PC-3 (cell line): ENCODE measurements around the gene RALY. TPM values are rescaled to one million over a fixed set of nuclear protein-coding genes. Genes with fewer than 3 reads are reported as not detected.

Experiments
- ATAC-seq: fragments of 200-7000 bp; cut with Tn5 transposase; 2 replicates; pipeline ENCODE4 v1.9.1; 2020; ENCODE audit warnings: mild to moderate bottlenecking, moderate library complexity
- Bru-seq: library from RNA; stranded (reverse); fragments of 400-500 nt; gene quantifications from one replicate; lab custom pipeline; 2021; lab: Mats Ljungman, UMichigan
- BruChase-seq, 2 experiments: library from RNA; stranded (reverse); fragments of 400-500 nt; gene quantifications; one replicate each; lab custom pipeline; 2021; lab: Mats Ljungman, UMichigan
- BruUV-seq: library from RNA; stranded (reverse); fragments of 400-500 nt; replicated peaks from 2 replicates; lab custom pipeline; 2021; lab: Mats Ljungman, UMichigan
- CTCF ChIA-PET: fragments of 300-600 bp; sonication (Branson Sonifier 250); formaldehyde crosslinking; loops from one replicate; lab custom pipeline; 2022; ENCODE audit warnings: antibody characterized with exemption; lab: Charles Lee
- POLR2A ChIA-PET: fragments of 300-600 bp; sonication (Branson Sonifier 250); formaldehyde crosslinking; loops from one replicate; lab custom pipeline; 2022; ENCODE audit warnings: antibody characterized with exemption; ENCODE audit not compliant: unreplicated experiment; lab: Charles Lee
- DNase-seq: peaks from one replicate; pipeline ENCODE4 v3.0.0-alpha.2; 2015
- H2AFZ ChIP-seq: fragments of 300-600 bp; sonication (generic); 2 replicates; pipeline ENCODE4 v1.6.0; 2016; ENCODE audit warnings: antibody characterized with exemption, low read length
- H3F3A ChIP-seq: fragments of 300-600 bp; sonication (generic); one replicate; pipeline ENCODE4 v1.6.0; 2017; ENCODE audit warnings: antibody characterized with exemption, low read length, control low read depth, mild to moderate bottlenecking; ENCODE audit not compliant: unreplicated experiment
- H3K27ac ChIP-seq: fragments of 300-600 bp; sonication (generic); 2 replicates; pipeline ENCODE4 v1.5.1; 2016; ENCODE audit warnings: mild to moderate bottlenecking, low read length
- H3K27me3 ChIP-seq: fragments of 300-600 bp; sonication (generic); 2 replicates; pipeline ENCODE4 v1.6.1; 2016; ENCODE audit warnings: low read length, mixed read lengths
- H3K36me3 ChIP-seq: fragments of 300-600 bp; sonication (generic); 2 replicates; pipeline ENCODE4 v1.6.1; 2016; ENCODE audit warnings: low read depth, mixed run types, low read length, mixed read lengths
- H3K4me1 ChIP-seq: fragments of 300-600 bp; sonication (generic); 2 replicates; pipeline ENCODE4 v1.5.1; 2016; ENCODE audit warnings: low read length; ENCODE audit not compliant: insufficient read depth
- H3K4me2 ChIP-seq: fragments of 300-600 bp; sonication (generic); 2 replicates; pipeline ENCODE4 v1.6.0; 2016; ENCODE audit warnings: low read length
- H3K4me3 ChIP-seq: fragments of 300-600 bp; sonication (generic); 2 replicates; pipeline ENCODE4 v1.5.1; 2016; ENCODE audit warnings: mild to moderate bottlenecking, low read length, mixed read lengths
- H3K79me2 ChIP-seq: fragments of 300-600 bp; sonication (generic); 2 replicates; pipeline ENCODE4 v1.6.1; 2017; ENCODE audit warnings: low read length, mixed read lengths
- H3K9ac ChIP-seq: fragments of 300-600 bp; sonication (generic); 2 replicates; pipeline ENCODE4 v1.6.0; 2016; ENCODE audit warnings: mild to moderate bottlenecking, low read length
- H3K9me2 ChIP-seq: fragments of 300-600 bp; sonication (generic); replicated peaks from 2 replicates; pipeline ENCODE4 v1.6.1; 2016; ENCODE audit warnings: mixed run types, low read length, mixed read lengths
- H3K9me3 ChIP-seq: fragments of 300-600 bp; sonication (generic); 2 replicates; pipeline ENCODE4 v1.6.1; 2016; ENCODE audit warnings: low read length, mixed read lengths
- H4K20me1 ChIP-seq: fragments of 300-600 bp; sonication (generic); 2 replicates; pipeline ENCODE4 v1.6.1; 2016; ENCODE audit warnings: low read length, mixed read lengths
- EZH2 ChIP-seq: fragments of 300-600 bp; sonication (generic); IDR thresholded peaks from one replicate; pipeline ENCODE4 v1.6.1; 2017; ENCODE audit warnings: antibody characterized with exemption, mild to moderate bottlenecking, low read length; ENCODE audit not compliant: unreplicated experiment
- EZH2phosphoT487 ChIP-seq: fragments of 300-600 bp; sonication (generic); IDR thresholded peaks from 2 replicates; pipeline ENCODE4 v1.6.1; 2018; ENCODE audit warnings: mild to moderate bottlenecking, antibody characterized with exemption, low read length, borderline replicate concordance
- intact Hi-C: fragments of 100-400 bp; cut with micrococcal nuclease; formaldehyde crosslinking; loops from 2 replicates; pipeline ENCODE4 v1.9.0; 2023
- long read RNA-seq: library from polyadenylated mRNA; unstranded; transcript quantifications from one replicate; pipeline ENCODE4 v2.0.0, GENCODE V29; 2021; ENCODE audit not compliant: unreplicated experiment
- total RNA-seq: library from RNA; depleted of rRNA; stranded (reverse); fragments of >200 nt; gene quantifications from 2 replicates; pipeline ENCODE4 v1.2.3, GENCODE V29; 2014; rRNA removed
- TF ChIP-seq, protein P1 (sequence below): fragments of 300-600 bp; sonication (generic); conservative IDR thresholded peaks from 2 replicates; pipeline ENCODE4 v1.5.1; 2017; ENCODE audit warnings: antibody characterized with exemption, low read depth, mild to moderate bottlenecking, low read length

Gene RALY
- total RNA-seq = 160 and 269 TPM in 2 replicates
- percentile 89 among the genes with signal in this experiment for Bru-seq, nascent RNA
- percentile 78 among the genes with signal in this experiment for BruChase-seq, experiment 1, labeled RNA remaining after a 6-hour chase
- percentile 85 among the genes with signal in this experiment for BruChase-seq, experiment 2, labeled RNA remaining after a 2-hour chase
- long read RNA-seq, full-length matches to known transcripts = 189 of 292 reads
- long read RNA-seq, partial matches to known transcripts = 36 of 292 reads
- long read RNA-seq, other reads (novel, unspliced or antisense) = 67 of 292 reads

DNA sequence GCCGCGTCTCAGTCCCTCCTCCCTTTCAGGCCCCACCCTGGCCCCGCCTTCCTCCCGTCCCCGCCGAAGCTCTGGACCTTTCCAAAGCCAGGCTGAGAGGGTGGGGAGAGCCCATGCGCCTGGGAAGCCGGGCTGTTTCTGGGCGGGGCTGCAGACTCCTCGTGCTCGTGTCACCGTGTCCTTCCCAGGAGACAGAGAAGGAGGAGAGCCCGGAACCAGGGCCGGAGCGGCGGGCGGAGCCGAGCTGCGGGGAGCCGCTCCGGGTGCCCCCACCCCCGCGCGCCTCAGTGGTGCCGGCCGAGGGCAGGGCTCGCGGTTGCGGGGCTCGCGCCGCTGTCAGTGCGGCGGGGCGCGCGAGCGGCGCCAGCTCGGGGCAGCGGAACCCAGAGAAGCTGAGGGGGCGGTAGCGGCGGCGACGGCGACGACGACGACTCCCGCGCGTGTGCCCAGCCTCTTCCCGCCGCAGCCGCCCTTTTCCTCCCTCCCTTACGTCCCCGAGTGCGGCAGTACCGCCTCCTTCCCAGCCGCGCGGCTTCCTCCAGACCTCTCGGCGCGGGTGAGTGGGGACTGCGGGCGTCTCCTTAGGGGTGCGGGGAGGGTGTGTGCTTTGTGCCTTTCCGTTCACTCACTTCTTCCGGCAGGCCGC, at the start of gene RALY:
Gene RALY, plus strand, starts transcription at position 336 of the 646 bp plus-strand sequence. CDS start 78,164 bp downstream, outside the sequence.
- Histone ChIP-seq H2AFZ (peak within 1 kb of the TSS; percentile 78), H3K4me1 (peaks cover 20% of the 10 kb centered on the region), H3K9ac (peak within 1 kb of the TSS; percentile 93), H3F3A (no peaks in the 10 kb centered on the region), H3K27ac (peak within 1 kb of the TSS; percentile 84), H3K4me3 (peak within 1 kb of the TSS; percentile 95), H3K9me3 (no peaks in the 10 kb centered on the region), H3K9me2 (no peaks in the 10 kb centered on the region), H3K27me3 (no peaks in the 10 kb centered on the region), H3K36me3 (no peaks in the 10 kb centered on the region), H3K4me2 (peak within 1 kb of the TSS; percentile 92), H3K79me2 (peaks cover 61% of the 10 kb centered on the region), H4K20me1 (peaks cover 43% of the 10 kb centered on the region)
- BruUV-seq = no TSS peak
- ATAC-seq (peak; percentile 68), DNase-seq (peak; percentile 95)
- ChIA-PET CTCF (interaction anchor here (0.5 to 1.3 kb wide), 5 partner anchors 28 to 1103 kb away, joined by 3 to 7 read pairs (median 4); no protein-coding TSS in a partner anchor), POLR2A (interaction anchor here (0.6 to 1.1 kb wide), 10 partner anchors 23 to 1884 kb away, joined by 3 to 30 read pairs (median 5); partner anchors contain the start of gene TM9SF4)
- intact Hi-C loops = loop anchor here (1.0 to 10.0 kb wide), 2 partner anchors 119 to 179 kb away; partner anchors contain the start of genes CHMP4B and EIF2S2
- TF ChIP-seq EZH2 (no peak), EZH2phosphoT487 (no peak)

DNA sequence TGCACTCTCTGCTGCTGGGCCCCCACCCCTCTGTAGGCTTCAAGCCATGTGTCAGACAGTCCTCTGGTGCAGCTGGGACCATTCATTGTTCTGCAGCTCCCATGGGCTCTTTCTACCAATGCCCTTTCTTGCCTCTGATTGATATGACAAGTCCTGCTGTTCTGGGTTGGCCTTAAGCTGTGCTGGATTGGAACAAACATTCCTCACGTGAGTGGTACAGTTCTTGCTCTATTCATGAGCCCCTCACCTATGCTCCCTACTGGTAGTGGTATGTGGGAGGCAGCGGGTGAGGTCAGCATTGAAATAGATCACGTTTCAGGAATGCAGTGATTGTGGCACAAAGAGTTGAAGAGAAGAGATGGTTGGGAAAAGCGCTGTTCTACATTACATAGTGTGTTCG, 48.8 kb upstream of the RALY start:
- H3F3A ChIP-seq = no peaks in the 10 kb centered on the region
- H3K4me3 ChIP-seq = no peak overlapping the region
- POLR2A ChIA-PET = interaction anchor here (0.6 kb wide), 1 partner anchor 48 kb away, joined by 3 read pairs; no protein-coding TSS in a partner anchor
- H4K20me1 ChIP-seq = no peaks in the 10 kb centered on the region
- H3K27me3 ChIP-seq = no peaks in the 10 kb centered on the region
- H3K27ac ChIP-seq = no peak overlapping the region
- peaks cover 2% of the 10 kb centered on the region; the same call in 1 of the 2 replicates for H3K36me3 ChIP-seq
- no peaks in the 10 kb centered on the region for H3K9me2 ChIP-seq
- no peak overlapping the region for H3K4me2 ChIP-seq
- CTCF ChIA-PET = no interaction called here
- ATAC-seq (no peak), DNase-seq (no peak)
- no peaks in the 10 kb centered on the region for H3K79me2 ChIP-seq
- H3K9ac ChIP-seq = no peak overlapping the region
- no peak overlapping the region for H2AFZ ChIP-seq
- BruUV-seq = no TSS peak
- no peak for TF ChIP-seq EZH2
- TF ChIP-seq EZH2phosphoT487 = no peak
- TF ChIP-seq, protein P1, sequence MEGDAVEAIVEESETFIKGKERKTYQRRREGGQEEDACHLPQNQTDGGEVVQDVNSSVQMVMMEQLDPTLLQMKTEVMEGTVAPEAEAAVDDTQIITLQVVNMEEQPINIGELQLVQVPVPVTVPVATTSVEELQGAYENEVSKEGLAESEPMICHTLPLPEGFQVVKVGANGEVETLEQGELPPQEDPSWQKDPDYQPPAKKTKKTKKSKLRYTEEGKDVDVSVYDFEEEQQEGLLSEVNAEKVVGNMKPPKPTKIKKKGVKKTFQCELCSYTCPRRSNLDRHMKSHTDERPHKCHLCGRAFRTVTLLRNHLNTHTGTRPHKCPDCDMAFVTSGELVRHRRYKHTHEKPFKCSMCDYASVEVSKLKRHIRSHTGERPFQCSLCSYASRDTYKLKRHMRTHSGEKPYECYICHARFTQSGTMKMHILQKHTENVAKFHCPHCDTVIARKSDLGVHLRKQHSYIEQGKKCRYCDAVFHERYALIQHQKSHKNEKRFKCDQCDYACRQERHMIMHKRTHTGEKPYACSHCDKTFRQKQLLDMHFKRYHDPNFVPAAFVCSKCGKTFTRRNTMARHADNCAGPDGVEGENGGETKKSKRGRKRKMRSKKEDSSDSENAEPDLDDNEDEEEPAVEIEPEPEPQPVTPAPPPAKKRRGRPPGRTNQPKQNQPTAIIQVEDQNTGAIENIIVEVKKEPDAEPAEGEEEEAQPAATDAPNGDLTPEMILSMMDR = no peak
- intact Hi-C loops = no loop called here
- peaks cover 10% of the 10 kb centered on the region for H3K9me3 ChIP-seq
- no peaks in the 10 kb centered on the region for H3K4me1 ChIP-seq

DNA sequence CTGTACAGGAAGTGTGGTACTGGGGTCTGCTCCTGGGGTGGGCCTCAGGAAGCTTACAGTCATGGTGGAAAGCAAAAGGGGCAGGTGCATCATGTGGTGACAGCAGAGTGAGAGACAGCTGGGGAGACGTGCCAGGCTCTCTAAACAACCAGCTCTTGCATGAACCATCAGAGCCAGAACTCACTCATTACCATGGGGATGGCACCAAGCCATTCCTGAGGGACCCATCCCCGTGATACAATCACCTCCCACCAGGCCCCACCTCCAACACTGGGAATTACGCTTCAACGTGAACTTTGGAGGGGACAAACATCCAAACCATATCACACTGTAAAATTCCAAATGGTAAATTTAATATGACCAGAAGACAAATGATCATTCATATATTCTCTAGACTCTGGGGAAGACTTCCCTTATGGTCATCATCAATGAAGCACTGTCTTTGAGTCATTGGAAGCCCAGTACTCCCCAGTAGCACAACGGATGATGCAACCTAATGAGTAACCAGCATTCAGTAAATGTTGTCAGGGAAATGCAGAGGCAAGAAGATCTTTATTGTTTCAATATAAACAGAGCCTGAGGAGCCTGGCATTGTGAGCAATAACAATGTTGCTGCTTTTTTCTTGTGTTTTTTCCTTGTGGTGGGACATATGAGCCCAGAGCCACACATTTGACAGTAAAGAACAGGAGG, 48.2 kb upstream of the RALY start:
- Histone ChIP-seq H3K9me2 (no peaks in the 10 kb centered on the region), H3K9me3 (peaks cover 10% of the 10 kb centered on the region), H3K9ac (no peak overlapping the region), H3K4me1 (no peaks in the 10 kb centered on the region), H3K36me3 (peaks cover 2% of the 10 kb centered on the region; the same call in 1 of the 2 replicates), H4K20me1 (no peaks in the 10 kb centered on the region), H3K79me2 (no peaks in the 10 kb centered on the region), H3K27me3 (no peaks in the 10 kb centered on the region), H2AFZ (no peak overlapping the region), H3K27ac (no peak overlapping the region), H3K4me2 (no peak overlapping the region), H3K4me3 (no peak overlapping the region), H3F3A (no peaks in the 10 kb centered on the region)
- POLR2A ChIA-PET = interaction anchor here (0.6 kb wide), 1 partner anchor 47 kb away, joined by 3 read pairs; no protein-coding TSS in a partner anchor
- ATAC-seq = peak; percentile 31
- intact Hi-C loops = no loop called here
- CTCF ChIA-PET = no interaction called here
- peak; percentile 58 for DNase-seq
- no TSS peak for BruUV-seq
- TF ChIP-seq EZH2 (no peak), EZH2phosphoT487 (no peak)
- TF ChIP-seq, protein P1 = no peak
